AG09319 (cell line): ENCODE measurements around the gene PKLR.
A peak's percentile ranks its signal among the peaks of the same experiment; 100 is the strongest.

Experiments used
- DNase-seq: peaks from one replicate; pipeline ENCODE4 v3.0.0-alpha.2; 2010; ENCODE audit warnings: low read depth; ENCODE audit errors: extremely low read depth
- CTCF ChIP-seq: IDR thresholded peaks from 2 replicates; pipeline ENCODE4 v1.5.1; 2011; ENCODE audit warnings: low read depth, mild to moderate bottlenecking, inconsistent platforms, low read length, moderate library complexity

PKLR gene

GRCh38 chr1:155244368-155245162 is 56.7 kb downstream of the PKLR start:
- DNase-seq: peak; percentile 99

GRCh38 chr1:155242805-155243358 is 58.4 kb downstream of the PKLR start:
- no peak for DNase-seq
- no peak for TF ChIP-seq CTCF

More at GRCh38 chr1:155244368-155245162, 56.7 kb downstream of the PKLR start:
- peak; percentile 11 for TF ChIP-seq CTCF

GRCh38 chr1:155241841-155242264 is 59.4 kb downstream of the PKLR start:
- no peak for TF ChIP-seq CTCF
- no peak for DNase-seq

GRCh38 chr1:155241069-155241679 is 60.1 kb downstream of the PKLR start:
- no peak for DNase-seq
- no peak for TF ChIP-seq CTCF
